Measurements from ENCODE around the gene GARIN5B.
A peak's percentile ranks its signal among the peaks of the same experiment; 100 is the strongest.

Gene GARIN5B

DNA sequence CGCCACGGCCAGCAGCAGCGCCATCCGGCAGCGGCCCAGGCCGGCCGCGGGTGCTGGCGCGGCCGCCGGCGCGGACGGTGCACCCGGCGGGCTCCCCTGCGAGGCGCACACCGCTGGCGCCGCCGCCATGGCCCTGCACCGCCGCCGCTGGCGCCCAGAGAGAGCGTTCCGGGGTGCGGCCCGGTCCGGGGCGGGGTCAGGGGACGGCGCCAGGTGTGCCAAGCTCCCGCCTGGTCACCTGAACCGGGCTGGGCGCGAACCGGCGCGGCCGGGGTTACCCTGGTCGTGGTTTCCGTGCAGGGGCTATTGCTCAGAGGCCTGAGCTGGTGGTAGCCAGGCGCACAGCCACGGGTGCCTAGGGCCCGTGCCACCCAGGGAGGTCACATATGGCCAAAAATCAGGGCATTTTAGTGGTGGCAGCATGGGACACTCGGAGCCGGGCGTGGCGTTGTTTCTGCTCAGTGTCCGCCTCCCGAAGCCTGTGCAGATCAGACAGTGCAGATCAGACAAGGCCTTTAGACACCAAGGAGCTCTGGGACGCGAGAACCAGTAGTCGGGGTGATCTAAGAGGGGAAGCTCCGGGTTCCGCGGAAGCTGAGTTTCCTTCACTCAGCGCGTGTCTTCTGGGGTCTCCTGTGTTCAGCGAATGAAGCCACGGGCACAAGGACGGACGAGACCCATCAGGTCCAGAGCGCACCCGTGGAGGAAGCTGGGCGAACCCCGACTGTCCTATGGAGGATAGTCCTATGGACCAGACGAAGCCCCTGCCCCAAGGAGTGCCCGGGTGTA is 21.3 kb upstream of the GARIN5B start, which contains the start of gene TMEM238:
TSS of gene TMEM238 (minus strand) at position 162 of the 789 bp plus-strand sequence. CDS start at position 129, 33 bp downstream.
- peaks cover 47% of the 10 kb centered on the region for H3K36me3 Mint-ChIP-seq (ENCODE audit: low read depth)
- H3K27ac Mint-ChIP-seq: peak within 1 kb of the TSS; percentile 98
- no peaks in the 10 kb centered on the region for H3K27me3 Mint-ChIP-seq (ENCODE audit: low read depth)
- DNase-seq (ENCODE audit: low spot score): peak; percentile 49
- no peaks in the 10 kb centered on the region for H3K9me3 Mint-ChIP-seq
- peak within 1 kb of the TSS; percentile 99 for H3K4me3 Mint-ChIP-seq
- H3K4me1 Mint-ChIP-seq (ENCODE audit: low read depth): peaks cover 33% of the 10 kb centered on the region

DNA sequence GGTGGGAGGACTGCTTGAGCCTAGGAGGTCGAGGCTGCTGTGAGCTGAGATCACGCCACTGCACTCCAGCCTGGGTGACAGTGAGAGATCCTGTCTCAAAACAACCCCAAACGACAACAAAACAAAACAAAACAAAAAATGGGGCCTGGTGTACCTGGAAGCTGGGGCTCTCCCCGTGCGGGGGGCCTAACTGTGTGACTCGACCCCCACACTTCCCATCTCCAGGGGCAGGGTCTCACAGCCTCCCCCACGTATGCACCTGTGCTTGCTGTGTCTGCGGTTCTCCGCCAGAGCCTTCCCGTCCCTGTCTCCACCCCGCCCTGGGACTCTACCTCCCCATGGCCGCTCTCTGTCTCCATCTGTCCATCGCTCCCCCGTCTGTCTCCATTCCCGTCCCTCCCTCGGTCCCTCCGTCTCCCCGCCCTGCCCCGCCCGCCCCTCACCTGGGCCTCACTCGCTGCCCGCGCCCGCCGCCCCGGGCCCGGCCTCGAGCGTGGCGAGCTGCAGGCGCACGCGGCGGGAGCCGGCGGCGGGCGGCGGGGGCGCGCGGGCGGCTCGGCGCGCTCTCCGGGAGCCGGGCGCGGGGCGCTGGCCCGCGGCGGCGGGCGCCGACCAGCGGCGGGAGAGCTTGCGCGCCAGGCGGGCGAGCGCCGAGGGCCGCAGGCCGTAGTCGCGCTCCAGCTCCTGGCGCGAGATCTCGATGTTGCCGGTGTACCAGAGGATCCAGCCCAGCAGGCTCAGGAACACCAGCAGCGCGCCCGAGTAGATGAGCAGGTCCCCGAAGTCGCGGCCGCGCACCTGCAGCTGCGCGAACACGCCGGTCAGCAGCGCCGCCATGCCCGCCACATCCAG is 20.4 kb upstream of the GARIN5B start:
- Mint-ChIP-seq H3K27me3 (ENCODE audit: low read depth) (no peaks in the 10 kb centered on the region), H3K27ac (peak overlapping the region; percentile 92), H3K4me3 (peak overlapping the region; percentile 90), H3K4me1 (ENCODE audit: low read depth) (peaks cover 33% of the 10 kb centered on the region), H3K9me3 (no peaks in the 10 kb centered on the region), H3K36me3 (ENCODE audit: low read depth) (peaks cover 41% of the 10 kb centered on the region)
- DNase-seq (ENCODE audit: low spot score): peak; percentile 47

DNA sequence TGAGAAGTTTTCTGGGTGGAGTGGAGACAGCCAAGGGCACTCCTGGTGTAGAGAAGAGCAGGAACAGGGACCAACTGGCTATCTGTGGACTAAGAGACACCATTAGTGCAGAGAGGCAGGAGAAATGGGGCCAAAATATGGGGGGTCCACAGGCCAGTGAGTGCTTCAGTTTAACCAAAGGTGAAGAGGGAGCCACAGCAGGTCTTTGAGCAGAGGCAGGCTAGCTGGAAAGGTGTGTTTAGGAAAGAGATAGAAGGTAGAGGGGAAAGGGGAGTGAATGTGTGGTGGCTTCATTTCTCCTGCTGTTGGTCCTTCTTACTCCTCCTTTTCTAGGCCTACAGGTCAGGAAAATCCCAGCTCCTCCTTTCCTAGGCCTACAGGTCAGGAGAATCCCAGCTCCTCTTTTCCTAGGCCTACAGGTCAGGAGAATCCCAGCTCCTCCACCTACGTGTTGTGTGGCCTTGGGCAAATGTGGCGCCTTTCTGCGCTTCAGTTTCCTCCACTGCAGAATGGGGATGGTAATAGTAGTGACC is 19.5 kb upstream of the GARIN5B start:
- Mint-ChIP-seq H3K4me3 (peak overlapping the region; percentile 90), H3K36me3 (ENCODE audit: low read depth) (peaks cover 33% of the 10 kb centered on the region), H3K4me1 (ENCODE audit: low read depth) (peaks cover 32% of the 10 kb centered on the region), H3K27ac (peak overlapping the region; percentile 92), H3K27me3 (ENCODE audit: low read depth) (no peaks in the 10 kb centered on the region), H3K9me3 (no peaks in the 10 kb centered on the region)
- no peak for DNase-seq (ENCODE audit: low spot score)

DNA sequence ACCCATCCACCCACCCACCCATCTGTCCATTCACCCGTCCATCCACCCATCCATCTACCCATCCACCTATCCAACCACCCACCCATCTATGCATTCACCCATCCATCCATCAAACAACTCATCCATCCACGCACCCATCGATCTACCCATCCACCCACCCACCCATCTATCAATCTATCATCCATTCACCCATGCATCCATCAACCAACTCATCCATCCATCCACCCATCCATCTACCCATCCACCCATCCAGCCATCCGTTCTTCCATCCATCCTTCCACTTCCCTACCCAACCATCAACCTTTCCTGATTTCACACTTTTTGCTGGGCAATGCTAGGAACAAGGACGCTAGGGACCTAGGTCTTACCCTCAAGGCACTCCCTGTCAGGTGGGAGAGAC is 19.0 kb upstream of the GARIN5B start:
- H3K4me1 Mint-ChIP-seq (ENCODE audit: low read depth): peaks cover 27% of the 10 kb centered on the region
- no peaks in the 10 kb centered on the region for H3K27me3 Mint-ChIP-seq (ENCODE audit: low read depth)
- H3K9me3 Mint-ChIP-seq: no peaks in the 10 kb centered on the region
- peak overlapping the region; percentile 90 for H3K4me3 Mint-ChIP-seq
- peaks cover 27% of the 10 kb centered on the region for H3K36me3 Mint-ChIP-seq (ENCODE audit: low read depth)
- DNase-seq (ENCODE audit: low spot score): no peak
- H3K27ac Mint-ChIP-seq: peak overlapping the region; percentile 69

DNA sequence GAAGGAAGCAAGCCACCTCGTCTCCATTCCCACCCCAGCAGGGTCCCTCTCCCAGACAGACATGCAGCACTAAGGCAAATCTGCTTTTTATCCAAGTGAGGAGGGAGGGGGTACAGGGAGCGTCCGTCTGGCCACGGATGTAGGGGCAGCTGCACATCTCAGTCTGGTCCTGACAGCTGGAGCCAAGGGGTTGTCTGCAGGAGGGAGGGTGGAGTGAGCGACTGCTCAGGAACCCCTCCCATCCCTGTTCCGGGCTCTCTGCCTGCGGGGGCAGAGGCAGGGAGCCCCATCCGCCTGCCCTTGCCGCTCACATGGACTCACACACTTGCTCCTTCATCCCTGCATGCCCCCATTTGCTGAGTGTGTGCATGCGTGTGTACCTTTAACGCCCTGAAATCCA is 16.1 kb upstream of the GARIN5B start:
- Mint-ChIP-seq H3K27me3 (ENCODE audit: low read depth) (no peaks in the 10 kb centered on the region), H3K4me1 (ENCODE audit: low read depth) (peaks cover 14% of the 10 kb centered on the region), H3K36me3 (ENCODE audit: low read depth) (peaks cover 11% of the 10 kb centered on the region), H3K4me3 (no peak overlapping the region), H3K9me3 (no peaks in the 10 kb centered on the region), H3K27ac (no peak overlapping the region)
- DNase-seq (ENCODE audit: low spot score): no peak

DNA sequence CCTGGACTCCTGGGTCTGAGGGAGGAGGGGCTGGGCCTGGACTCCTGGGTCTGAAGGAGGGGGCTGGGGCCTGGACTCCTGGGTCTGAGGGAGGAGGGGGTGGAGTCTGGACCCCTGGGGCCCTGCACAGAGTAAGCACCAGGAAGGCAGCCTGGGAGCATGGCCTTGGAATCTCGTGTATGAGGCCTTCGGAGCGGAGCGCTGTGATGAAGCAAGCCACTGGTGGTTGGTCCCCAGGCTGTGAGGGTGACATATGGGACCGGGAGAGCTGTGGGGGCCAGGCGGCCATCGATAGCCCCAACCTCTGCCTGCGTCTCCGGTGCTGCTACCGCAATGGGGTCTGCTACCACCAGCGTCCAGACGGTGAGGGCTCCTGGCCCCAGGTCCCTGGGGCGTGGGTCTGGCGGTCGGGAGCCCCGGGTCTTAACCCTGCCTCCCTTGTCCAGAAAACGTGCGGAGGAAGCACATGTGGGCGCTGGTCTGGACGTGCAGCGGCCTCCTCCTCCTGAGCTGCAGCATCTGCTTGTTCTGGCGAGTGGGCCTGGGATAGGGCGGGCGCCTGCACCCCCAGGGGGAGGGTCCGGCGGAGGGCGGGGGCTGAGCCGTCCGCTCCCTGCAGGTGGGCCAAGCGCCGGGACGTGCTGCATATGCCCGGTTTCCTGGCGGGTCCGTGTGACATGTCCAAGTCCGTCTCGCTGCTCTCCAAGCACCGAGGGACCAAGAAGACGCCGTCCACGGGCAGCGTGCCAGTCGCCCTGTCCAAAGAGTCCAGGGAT is 14.5 kb upstream of the GARIN5B start:
- no peak for DNase-seq (ENCODE audit: low spot score)
- peaks cover 9% of the 10 kb centered on the region for H3K4me1 Mint-ChIP-seq (ENCODE audit: low read depth)
- H3K27ac Mint-ChIP-seq: no peak overlapping the region
- H3K9me3 Mint-ChIP-seq: no peaks in the 10 kb centered on the region
- peaks cover 7% of the 10 kb centered on the region for H3K27me3 Mint-ChIP-seq (ENCODE audit: low read depth)
- no peak overlapping the region for H3K4me3 Mint-ChIP-seq
- H3K36me3 Mint-ChIP-seq (ENCODE audit: low read depth): peaks cover 11% of the 10 kb centered on the region

DNA sequence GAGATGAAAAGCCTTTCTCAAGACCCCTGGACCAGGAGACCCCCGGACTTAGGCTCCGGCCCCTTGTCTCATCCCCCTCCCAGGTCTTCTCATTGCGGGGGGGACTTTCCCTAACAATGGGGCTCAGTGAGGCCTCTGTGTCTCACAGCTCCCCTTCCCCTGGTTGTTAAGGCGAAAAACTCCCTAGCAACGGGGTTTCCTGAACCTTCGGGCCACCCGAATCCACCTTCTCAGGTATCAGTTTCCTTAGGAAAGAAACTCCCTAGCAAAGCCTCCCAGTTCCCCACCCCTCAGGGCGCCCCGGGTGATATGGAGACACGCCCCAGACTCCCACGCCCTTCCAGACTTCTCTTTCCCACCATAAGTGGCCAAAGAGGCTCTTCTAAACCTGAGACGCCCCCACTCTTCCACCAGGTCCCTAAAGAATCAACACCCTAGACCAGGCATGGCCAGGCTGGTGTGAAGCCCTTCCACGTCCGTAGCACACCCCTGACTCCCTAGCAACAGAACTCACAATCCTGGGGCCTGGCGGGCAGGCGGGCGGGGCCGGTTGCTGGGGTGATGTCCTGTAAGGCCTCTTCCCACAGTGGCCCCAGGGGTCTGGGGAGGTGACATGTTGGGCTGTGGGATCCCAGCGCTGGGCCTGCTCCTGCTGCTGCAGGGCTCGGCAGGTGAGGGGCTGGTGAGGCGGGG is 13.3 kb upstream of the GARIN5B start, which contains the start of gene TMEM190:
TSS of gene TMEM190 (plus strand) at position 586 of the 693 bp plus-strand sequence. CDS start at position 614, 28 bp downstream.
- H3K36me3 Mint-ChIP-seq (ENCODE audit: low read depth): peaks cover under 1% of the 10 kb centered on the region
- H3K4me3 Mint-ChIP-seq: no peak within 1 kb of the TSS
- no peaks in the 10 kb centered on the region for H3K9me3 Mint-ChIP-seq
- H3K4me1 Mint-ChIP-seq (ENCODE audit: low read depth): no peaks in the 10 kb centered on the region
- H3K27me3 Mint-ChIP-seq (ENCODE audit: low read depth): peaks cover 15% of the 10 kb centered on the region
- no peak for DNase-seq (ENCODE audit: low spot score)
- no peak within 1 kb of the TSS for H3K27ac Mint-ChIP-seq

DNA sequence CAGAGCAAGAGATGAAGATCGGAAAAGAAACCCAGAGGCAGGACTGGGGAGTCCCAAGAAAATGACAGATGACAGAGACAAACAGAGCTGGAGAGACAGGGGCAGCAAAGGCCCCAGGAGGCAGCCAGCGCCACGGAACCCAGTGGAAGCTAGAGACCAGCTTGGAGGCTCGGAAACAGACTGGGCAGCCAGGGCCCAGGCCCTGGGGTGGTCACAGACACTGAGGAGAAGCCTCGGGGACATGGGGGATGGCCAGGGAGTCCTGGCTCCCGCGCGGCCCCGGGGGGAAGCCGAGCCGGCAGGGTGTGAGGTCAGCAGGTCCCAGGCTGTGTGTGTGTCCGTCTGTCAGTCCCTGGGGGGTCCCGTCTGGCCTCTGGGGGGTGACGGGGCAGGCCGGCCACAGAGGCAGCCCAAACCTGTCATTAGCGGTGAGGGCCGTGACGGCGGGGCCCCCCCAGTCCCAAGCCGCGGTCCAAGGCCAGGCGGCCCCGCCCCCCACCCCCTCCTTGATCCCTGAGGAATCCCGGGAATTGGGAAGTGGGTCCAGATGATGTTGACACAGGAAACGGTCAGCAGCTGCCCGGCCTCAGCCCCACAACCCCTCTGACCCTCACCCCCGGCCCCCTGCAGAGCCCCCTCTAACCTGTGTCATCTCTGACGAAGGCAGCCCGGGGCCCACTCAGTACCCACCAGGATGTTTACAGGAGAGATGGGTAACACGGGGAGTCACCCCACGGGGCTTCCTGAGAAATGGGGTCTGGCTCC is 11.1 kb upstream of the GARIN5B start:
- no peaks in the 10 kb centered on the region for H3K36me3 Mint-ChIP-seq (ENCODE audit: low read depth)

DNA sequence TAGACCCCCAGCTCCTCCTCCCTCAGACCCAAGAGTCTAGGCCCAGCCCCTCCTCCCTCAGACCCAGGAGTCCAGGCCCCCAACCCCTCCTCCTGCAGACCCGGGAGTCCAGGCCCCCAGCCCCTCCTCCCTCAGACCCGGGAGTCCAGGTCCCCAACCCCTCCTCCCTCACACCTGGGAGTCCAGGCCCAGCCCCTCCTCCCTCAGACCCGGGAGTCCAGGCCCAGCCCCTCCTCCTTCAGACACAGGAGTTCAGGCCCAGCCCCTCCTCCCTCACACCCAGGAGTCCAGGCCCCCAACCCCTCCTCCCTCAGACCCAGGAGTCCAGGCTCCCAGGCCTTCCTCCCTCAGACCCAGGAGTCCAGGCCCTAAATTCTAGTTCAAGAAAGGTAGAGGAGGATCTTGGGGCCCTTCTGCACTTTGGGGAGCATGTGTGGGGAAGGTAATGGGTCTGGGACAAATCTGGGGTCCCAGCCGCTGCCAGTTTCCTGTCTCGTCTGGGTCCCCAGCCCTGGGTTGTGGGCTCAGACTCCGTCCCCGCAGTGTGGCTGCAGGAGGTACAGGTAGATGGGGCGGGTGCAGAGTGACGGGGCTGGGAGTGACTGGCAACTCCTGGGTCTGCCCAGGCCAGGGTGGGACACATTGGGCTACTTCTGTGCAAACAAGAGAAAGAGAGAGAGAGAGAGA is 10.4 kb upstream of the GARIN5B start:
- H3K27ac Mint-ChIP-seq: no peak overlapping the region
- no peaks in the 10 kb centered on the region for H3K9me3 Mint-ChIP-seq
- peaks cover 36% of the 10 kb centered on the region for H3K27me3 Mint-ChIP-seq (ENCODE audit: low read depth)
- DNase-seq (ENCODE audit: low spot score): no peak
- no peaks in the 10 kb centered on the region for H3K36me3 Mint-ChIP-seq (ENCODE audit: low read depth)
- no peaks in the 10 kb centered on the region for H3K4me1 Mint-ChIP-seq (ENCODE audit: low read depth)
- no peak overlapping the region for H3K4me3 Mint-ChIP-seq

More for the DNA sequence above, 11.1 kb upstream of the GARIN5B start:
- no peak for DNase-seq (ENCODE audit: low spot score)
- Mint-ChIP-seq H3K4me3 (no peak overlapping the region), H3K4me1 (ENCODE audit: low read depth) (no peaks in the 10 kb centered on the region), H3K9me3 (no peaks in the 10 kb centered on the region), H3K27ac (no peak overlapping the region), H3K27me3 (ENCODE audit: low read depth) (peaks cover 31% of the 10 kb centered on the region)

DNA sequence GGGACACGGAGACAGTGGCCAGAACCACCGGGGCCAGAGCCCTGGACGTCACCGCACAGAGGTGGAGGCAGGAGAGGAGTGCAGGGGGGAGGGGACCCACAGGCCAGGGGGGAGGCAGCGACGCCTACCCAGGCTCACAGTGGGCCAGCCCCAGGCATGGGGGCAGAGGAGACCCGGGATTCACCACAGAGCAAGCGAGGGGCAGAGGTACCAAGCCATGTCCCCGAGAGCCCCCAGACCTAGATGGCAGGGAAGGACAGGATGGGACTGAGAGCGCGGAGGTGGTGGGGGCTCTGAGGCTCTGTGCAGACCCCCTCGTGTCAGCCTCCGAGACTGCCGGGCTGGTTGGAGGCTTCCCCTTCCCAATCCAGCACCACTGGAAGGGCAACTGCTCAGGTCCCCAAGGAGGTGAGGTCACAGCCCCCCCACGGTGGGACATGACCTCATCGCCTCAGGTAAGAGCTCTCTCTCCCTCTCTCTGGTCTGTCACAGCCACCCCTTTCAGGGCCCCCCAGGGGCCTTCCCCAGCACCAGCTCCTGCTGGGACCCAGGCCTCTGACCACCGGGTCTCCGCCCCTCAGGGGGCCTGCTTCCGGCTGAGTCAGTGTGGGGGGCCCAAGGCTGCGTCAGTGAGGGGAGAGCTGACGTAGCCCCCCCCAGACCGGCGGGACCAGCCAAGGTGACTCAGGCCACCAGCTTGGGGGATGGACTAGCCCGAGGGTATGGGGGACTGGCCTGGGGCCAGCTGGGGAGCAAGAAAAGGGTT is 9.4 kb upstream of the GARIN5B start:
- Mint-ChIP-seq H3K4me1 (ENCODE audit: low read depth) (no peaks in the 10 kb centered on the region), H3K9me3 (no peaks in the 10 kb centered on the region), H3K36me3 (ENCODE audit: low read depth) (no peaks in the 10 kb centered on the region), H3K27me3 (ENCODE audit: low read depth) (peaks cover 44% of the 10 kb centered on the region), H3K4me3 (no peak overlapping the region), H3K27ac (no peak overlapping the region)
- no peak for DNase-seq (ENCODE audit: low spot score)

DNA sequence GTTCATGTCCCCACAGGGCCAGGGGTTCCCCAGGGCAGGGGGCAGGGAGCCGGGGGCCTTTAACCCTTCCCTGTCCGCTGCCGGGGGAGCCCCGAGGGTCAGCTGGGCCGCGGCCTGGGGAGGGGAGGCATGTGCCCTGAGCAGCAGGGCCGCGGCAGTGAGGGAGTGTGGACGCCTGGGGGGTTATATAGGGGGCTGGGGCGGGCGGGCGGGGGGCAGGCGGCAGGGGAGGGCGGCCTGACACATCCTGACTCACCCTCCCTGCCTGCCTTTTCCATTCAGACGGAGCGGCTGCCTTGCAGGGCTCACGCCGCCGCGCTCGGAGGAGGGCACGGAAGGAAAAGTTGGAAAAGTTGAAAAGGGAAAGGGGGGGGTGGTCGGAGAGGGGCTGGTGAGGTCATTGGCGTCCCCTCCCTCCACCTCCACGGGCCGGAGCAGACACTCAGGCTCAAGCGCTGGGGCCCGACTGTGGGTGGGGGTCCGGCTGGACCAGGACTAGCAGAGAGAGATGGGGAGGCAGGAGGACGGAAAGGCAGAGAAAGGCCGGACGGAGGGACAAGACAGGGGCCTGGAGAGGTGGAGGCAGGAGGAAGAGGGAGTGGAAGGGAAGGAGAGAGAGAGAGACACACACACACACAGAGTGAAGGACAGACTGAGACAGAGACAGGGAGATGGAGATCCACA is 7.4 kb upstream of the GARIN5B start, which contains the start of gene IL11:
TSS of gene IL11 (minus strand) at position 159 of the 684 bp plus-strand sequence. CDS start at position 6, 153 bp downstream.
- peak within 1 kb of the TSS; percentile 38 for H3K4me3 Mint-ChIP-seq
- DNase-seq (ENCODE audit: low spot score): no peak
- no peaks in the 10 kb centered on the region for H3K4me1 Mint-ChIP-seq (ENCODE audit: low read depth)
- H3K27ac Mint-ChIP-seq: peak within 1 kb of the TSS; percentile 52
- no peaks in the 10 kb centered on the region for H3K9me3 Mint-ChIP-seq
- peaks cover 48% of the 10 kb centered on the region for H3K27me3 Mint-ChIP-seq (ENCODE audit: low read depth)
- no peaks in the 10 kb centered on the region for H3K36me3 Mint-ChIP-seq (ENCODE audit: low read depth)

All from T-helper 2 cell treated with Interferon-gamma antibody and Interleukin-4, amounts not matched to agents 5 μg/mL and 100 μg/mL, for 36 hours (primary cell).